Bronchial epithelial cell (primary cell): Measurements from ENCODE around the gene CEACAM4. TPM values are rescaled to one million over a fixed set of nuclear protein-coding genes. Genes with fewer than 3 reads are reported as not detected.

Experiments used
- DNase-seq: peaks from one replicate; pipeline ENCODE4 v3.0.0-alpha.2; 2010; ENCODE audit warnings: low read depth
- FAIRE-seq: peaks from 2 replicates; lab custom pipeline; 2011; peaks lifted over from hg19 to GRCh38; lab: Jason Lieb, UNC
- H3K27me3 ChIP-seq: 2 replicates; pipeline ENCODE4 v1.5.1; 2011; ENCODE audit warnings: low read length; ENCODE audit not compliant: control insufficient read depth, insufficient read depth
- H3K36me3 ChIP-seq: 2 replicates; pipeline ENCODE4 v1.5.1; 2011; ENCODE audit warnings: low read length; ENCODE audit not compliant: control insufficient read depth, insufficient read depth
- H3K4me3 ChIP-seq: 2 replicates; pipeline ENCODE4 v1.5.1; 2011; ENCODE audit warnings: mild to moderate bottlenecking, low read depth, low read length, control low read depth
- total RNA-seq: library from RNA; depleted of rRNA; stranded (reverse); fragments of >200 nt; gene quantifications from 2 replicates; pipeline ENCODE4 v1.2.1, GENCODE V29; 2014
- TF ChIP-seq, protein P1 (sequence below): IDR thresholded peaks from 2 replicates; pipeline ENCODE4 v1.5.1; 2011; ENCODE audit warnings: mild to moderate bottlenecking, moderate library complexity, low read length, control low read depth, inconsistent platforms; ENCODE audit not compliant: insufficient read depth, severe bottlenecking

The CEACAM4 gene
- total RNA-seq, 1 donor from 2014 or later = not detected

DNA sequence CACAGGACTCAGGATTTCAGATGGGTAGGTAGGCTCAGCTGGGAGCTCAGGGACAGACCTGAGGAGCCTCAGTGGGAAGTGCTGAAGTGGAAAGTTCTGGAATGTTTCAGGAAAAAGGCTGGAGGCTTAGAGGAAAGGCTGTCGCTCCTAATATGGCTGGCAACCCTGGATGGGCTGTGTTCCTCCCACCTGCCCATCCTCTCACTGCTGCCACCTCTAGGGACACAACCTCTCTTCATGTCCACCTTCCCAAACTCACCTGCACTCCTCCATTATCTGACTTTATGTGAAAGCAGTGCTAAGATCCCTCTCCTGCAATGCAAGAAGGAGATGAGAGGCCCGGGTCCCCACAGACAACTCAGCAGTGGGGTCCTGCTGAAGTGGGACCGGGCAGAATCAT lies 56.7 kb downstream of the CEACAM4 start:
- no peak for FAIRE-seq

DNA sequence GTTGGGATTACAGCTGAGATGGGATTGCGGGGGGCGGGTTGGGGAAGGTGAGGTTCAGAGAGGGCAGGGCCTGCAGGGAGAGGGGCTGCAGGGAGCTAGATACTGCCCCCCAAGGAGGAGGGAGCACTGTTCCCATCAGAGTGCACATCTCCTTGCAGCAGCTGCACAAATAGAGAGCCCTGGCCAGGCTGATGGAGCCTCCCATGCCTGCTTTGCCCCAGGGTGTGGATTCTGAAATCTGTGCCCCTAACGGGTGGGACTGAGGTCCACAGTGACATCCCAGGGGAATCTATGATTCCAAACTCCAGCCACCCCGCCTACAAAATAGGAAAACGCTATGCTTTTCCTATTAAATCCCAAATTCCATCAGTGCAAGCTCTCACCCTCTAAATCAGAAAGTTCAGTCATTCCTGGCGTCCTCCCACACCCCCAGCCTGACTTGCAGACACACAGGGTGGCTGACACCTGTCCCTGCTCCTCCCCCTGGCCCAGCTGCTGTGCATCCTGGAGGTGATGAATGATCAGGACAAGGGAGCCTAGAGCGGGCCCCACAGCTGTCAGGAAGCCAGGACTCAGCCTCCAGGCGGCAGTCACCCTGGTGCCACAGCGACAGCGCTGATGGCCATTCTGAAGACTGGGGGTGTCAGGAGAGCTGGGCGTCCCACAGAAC lies 57.3 kb downstream of the CEACAM4 start:
- FAIRE-seq (no peak), DNase-seq (no peak)
- Histone ChIP-seq H3K27me3 (peaks cover 13% of the 10 kb centered on the region), H3K36me3 (no peaks in the 10 kb centered on the region), H3K4me3 (no peak overlapping the region)
- TF ChIP-seq, protein P1, sequence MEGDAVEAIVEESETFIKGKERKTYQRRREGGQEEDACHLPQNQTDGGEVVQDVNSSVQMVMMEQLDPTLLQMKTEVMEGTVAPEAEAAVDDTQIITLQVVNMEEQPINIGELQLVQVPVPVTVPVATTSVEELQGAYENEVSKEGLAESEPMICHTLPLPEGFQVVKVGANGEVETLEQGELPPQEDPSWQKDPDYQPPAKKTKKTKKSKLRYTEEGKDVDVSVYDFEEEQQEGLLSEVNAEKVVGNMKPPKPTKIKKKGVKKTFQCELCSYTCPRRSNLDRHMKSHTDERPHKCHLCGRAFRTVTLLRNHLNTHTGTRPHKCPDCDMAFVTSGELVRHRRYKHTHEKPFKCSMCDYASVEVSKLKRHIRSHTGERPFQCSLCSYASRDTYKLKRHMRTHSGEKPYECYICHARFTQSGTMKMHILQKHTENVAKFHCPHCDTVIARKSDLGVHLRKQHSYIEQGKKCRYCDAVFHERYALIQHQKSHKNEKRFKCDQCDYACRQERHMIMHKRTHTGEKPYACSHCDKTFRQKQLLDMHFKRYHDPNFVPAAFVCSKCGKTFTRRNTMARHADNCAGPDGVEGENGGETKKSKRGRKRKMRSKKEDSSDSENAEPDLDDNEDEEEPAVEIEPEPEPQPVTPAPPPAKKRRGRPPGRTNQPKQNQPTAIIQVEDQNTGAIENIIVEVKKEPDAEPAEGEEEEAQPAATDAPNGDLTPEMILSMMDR = no peak

More for the DNA sequence above, 56.7 kb downstream of the CEACAM4 start:
- TF ChIP-seq, protein P1 = no peak
- Histone ChIP-seq H3K27me3 (peaks cover 7% of the 10 kb centered on the region), H3K36me3 (no peaks in the 10 kb centered on the region), H3K4me3 (no peak overlapping the region)
- DNase-seq = no peak

Other genes starting within 250 kb of the CEACAM4 start
- 13.7 and 58.4 TPM in 2 replicates for gene EXOSC5, start 229.7 kb downstream of the CEACAM4 start, total RNA-seq
- gene BCKDHA, start 229.3 kb downstream of the CEACAM4 start, total RNA-seq = 39.6 and 41.6 TPM in 2 replicates
- 3.2 and 14.3 TPM in 2 replicates for gene B3GNT8, start 199.7 kb downstream of the CEACAM4 start, total RNA-seq
- gene DMAC2, start 187.2 kb downstream of the CEACAM4 start, total RNA-seq = 39.5 and 40.2 TPM in 2 replicates
- gene ERICH4, start 183.9 kb downstream of the CEACAM4 start, total RNA-seq = not detected in 2 replicates
- not detected in 2 replicates for gene CEACAM21, start 50.9 kb downstream of the CEACAM4 start, total RNA-seq
- gene CEACAM7, start 61.2 kb upstream of the CEACAM4 start, total RNA-seq = 0.79 and 7.3 TPM in 2 replicates
- 11.6 and 40.6 TPM in 2 replicates for gene CEACAM5, start 81.6 kb upstream of the CEACAM4 start, total RNA-seq
- gene CEACAM6, start 128.5 kb upstream of the CEACAM4 start, total RNA-seq = 13.7 and 41.6 TPM in 2 replicates
- 0.26 TPM in 1 of 2 replicates, not detected in the other for gene CEACAM3, start 169.5 kb upstream of the CEACAM4 start, total RNA-seq
- not detected in 2 replicates for gene LYPD4, start 217.6 kb upstream of the CEACAM4 start, total RNA-seq
- not detected in 2 replicates for gene DMRTC2, start 218.0 kb upstream of the CEACAM4 start, total RNA-seq
- gene RPS19, start 233.2 kb upstream of the CEACAM4 start, total RNA-seq = 2,069 and 2,277 TPM in 2 replicates